HG02981 (cell line): ENCODE data around the gene RCAN1.
"Not testable (repeated sequence)": the region's sequence is repeated elsewhere in the genome, so short reads cannot be mapped to it uniquely, and the experiment has no call there.

ENCODE experiments used
- ATAC-seq: cut with Tn5 transposase; IDR thresholded peaks from one replicate; pipeline ENCODE4 v1.9.1; 2021; ENCODE audit warnings: mild to moderate bottlenecking, moderate library complexity; ENCODE audit not compliant: unreplicated experiment

Gene RCAN1

DNA sequence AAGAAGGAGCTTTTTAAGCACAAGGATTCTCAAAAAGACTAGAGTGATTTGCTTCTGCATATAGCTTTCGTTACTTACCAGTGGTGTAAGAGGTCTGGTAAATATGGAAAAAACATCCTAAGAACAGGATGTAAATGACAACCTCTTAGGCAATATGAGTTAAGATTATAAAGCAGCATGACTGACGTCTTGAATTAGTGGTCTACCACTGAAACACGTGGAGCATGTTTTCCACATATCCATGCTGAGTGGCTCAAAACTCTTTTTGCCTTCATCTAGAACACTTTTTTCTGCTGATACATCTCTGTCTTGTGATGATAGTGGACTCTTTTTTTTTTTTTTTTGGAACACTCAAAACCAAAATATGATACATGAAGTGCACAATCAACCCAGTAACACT is 44.6 kb downstream of the RCAN1 start:
- ATAC-seq, result no peak

DNA sequence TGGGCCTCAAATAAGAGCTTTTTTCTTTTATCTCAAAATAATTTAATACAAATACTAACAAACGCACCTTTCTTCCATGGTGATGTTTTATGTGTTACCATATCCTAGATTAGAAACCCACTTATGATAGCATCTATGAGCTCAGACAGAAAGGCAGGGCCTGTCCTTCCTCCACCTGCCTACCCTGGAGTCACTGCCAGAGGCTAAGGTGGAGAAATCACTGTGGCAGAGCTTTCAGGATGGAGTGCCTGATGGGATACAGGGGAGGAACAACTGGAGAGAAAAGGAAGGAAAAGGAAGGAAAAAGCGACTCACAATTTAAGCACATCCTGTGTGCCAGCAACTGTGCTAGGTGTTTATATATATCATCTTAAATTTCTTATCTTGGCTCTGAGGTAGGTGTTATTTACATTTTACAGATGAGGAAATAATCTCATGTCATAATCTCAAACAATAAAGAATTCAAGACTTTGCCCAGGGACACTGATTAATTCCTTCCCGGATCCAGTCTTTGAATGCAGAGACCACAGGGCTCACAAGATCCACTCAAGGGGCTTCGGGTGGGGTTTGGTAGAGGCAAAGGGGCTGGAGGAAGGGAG is 45.4 kb downstream of the RCAN1 start:
- no peak for ATAC-seq

DNA sequence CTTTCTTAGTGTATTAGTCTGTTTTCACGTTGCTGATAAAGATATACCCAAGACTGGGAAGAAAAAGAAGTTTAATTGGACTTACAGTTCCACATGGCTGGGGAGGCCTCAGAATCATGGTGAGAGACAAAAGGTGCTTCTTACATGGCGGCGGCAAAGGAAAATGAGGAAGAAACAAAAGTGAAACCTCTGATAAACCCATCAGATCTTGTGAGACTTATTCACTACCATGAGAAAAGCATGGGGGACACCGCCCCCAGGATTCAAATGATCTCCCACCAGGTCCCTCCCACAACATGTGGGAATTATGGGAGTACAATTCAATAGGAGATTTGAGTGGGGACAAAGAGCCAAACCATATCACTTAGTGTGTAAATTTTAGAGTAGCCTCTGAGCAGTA is 46.1 kb downstream of the RCAN1 start:
- ATAC-seq, result not testable (repeated sequence)

DNA sequence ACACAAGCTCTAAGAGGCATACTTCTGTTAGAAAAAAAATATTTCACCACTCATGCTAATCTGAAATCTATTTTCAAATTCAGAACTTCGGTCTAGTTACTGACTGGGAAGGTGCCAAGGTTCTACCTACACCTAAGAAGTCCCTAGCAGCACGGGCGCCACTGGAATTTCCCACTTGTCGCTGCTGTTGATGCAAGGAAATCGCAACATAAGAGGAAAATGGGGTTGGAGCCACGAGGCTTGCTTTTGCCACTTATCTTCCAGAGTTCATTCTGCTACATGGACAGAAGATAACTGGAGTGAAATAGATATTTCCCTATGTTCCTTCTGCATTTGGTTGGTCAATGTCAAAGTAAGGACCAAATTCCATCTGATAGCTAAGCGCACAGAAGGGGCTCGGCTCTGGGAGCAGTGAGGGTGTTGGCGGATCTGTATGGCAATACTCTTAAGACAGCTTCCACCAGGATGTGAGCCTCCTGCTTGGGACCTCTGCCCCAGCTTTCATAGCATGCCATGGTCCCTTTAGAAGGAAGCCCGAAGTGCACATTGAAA is 47.2 kb downstream of the RCAN1 start:
- no peak for ATAC-seq

DNA sequence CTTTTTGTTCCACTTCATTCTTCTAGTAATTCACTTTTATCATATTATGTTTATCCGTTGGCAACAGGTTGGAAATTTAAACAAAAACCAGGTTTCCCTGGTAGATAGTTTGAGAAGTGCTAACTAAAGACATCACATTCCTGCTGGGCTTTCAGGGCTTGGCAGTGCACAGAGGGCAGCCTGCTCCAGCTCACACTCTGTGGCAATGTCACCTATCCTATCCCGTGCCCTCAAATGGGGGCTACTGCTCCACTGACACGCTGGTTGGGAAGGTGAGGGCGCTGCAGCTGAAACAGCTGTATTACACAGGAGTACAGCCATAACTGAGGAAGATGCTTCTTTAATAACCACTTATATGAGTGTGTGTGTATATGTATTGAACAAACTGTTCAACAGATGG is 49.7 kb downstream of the RCAN1 start:
- ATAC-seq, result no peak

DNA sequence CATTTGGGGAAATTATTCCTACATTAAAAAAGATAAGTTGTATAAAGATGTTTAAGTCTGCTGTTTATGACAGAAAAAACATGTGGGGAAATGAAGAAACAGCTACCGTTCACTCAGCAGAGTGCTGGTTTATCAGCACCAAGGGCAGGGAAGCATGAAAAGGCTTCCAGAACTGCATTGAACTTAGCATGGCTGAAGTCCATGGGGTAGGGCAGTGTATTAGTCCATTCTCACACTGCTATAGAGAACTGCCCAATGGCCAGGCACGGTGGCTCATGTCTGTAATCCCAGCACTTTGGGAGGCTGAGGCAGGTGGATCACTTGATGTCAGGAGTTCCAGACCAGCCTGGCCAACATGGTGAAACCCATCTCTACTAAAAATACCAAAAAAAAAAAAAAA is 51.5 kb downstream of the RCAN1 start:
- ATAC-seq, result not testable (repeated sequence)

DNA sequence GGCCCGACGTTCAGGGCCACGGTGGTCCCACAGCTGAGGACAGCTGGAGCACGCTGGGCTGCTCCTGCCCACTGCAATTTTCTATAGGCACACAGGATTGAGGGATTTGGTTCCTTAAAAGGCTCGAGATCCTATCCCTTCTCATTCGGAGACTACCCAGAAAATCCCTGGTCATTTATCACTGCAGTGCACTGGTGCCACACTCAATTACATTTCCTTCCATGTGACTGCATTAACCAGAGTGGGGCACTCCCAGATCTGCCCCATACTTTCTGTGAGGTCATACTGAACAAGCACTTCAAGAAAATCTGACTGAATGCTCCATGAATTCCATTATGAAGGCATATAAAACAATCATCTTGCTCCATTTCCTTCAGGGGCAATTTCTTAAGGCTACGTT is 53.1 kb downstream of the RCAN1 start:
- no peak for ATAC-seq

DNA sequence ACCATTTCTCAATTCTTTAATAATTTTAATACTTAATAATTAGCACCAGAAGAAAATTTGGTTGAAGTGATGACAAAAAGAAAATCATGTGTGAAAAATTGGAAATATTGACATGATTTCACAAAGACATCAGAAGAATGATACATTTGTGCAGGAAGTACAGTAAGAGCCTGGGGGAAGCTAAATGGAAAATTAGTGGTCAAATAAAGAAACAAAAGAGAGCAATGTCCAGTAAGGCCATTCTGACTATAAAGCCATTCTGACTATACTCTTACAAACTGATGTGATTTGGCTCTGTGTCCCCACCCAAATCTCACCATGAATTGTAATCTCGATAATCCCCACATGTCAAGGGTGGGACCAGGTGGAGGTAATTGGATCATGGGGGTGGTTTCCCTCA is 54.3 kb downstream of the RCAN1 start:
- no peak for ATAC-seq

DNA sequence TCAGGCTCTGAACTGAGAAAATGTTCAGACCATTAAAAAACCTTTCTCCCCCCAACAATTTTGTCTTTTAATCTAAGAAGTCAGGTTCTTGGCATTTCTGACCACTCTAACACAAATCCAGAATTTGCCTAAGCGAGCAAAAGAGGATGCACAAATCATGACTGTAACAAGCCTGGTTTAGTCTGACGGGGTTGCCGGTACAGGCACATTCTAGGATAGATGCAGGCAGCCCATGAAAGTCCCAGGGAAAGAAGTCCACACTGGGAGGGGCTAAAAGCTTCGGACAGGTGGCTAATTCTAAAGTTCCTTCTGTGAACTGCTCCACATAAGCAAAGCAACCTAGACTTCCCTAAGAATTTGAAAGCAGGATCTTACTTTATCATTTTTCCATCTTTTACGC is 54.9 kb downstream of the RCAN1 start:
- no peak for ATAC-seq

DNA sequence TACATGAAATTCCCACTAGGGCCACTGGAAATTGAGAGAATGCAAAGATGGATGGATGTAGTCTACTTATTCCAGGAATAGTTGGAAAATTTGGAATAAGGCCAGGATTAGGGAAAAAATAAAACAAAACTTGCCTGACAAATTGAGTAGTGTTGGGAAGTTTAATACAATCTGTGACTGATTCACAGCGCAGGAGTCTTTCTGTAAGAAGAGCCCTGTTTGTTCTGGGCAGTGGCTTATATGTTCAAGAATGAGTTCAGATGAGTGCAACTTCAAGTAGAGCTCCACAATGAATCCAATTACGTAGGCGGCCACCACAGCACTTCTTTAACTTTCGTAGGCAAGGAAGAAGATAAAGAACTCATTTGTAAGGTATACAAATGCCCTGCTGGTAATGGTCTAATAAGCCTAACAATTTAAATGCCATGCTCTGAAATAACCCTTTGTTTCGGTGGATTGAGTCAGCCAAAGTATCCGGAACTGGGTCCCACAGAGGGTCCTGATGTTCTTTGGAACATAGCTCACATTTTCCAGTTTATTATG is 55.8 kb downstream of the RCAN1 start:
- ATAC-seq, result no peak

DNA sequence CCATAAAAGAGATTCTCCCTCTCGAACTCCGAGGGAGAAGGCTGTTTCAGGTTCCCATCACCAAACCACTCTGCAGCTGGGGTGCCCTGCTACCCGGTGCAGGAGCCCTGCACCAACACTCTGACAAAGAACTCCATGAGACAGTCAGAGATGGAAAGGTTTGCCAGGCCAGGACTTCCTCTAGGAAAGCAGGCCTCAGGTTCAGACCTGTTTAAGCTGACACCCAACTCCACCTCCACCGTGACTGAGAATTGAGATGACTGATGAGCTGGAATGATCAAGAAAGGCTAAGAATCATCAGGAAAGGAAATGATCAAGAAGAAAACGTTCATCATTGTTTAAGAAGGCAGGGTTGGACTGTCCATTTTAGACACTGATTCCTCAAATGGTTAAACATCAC is 56.7 kb downstream of the RCAN1 start:
- ATAC-seq, result no peak

DNA sequence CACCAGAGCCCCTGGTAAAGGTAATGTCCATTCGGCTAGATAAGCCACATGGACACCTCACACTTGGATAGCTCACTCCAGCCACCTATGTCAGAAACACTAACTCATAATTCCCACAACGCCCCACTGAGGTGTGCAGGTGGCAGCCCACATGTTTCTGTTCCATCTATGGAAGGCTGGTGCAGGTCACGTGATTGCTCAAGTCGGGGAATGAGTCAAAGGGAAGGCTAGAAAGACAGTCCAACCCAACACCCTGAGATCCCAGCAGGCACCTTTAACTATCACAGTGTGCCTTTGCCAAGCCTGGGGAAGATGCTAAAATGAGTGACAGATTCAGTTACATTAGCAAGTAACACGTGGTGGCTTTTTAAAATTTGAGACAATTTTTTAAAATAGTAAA is 57.7 kb downstream of the RCAN1 start:
- ATAC-seq, result no peak

DNA sequence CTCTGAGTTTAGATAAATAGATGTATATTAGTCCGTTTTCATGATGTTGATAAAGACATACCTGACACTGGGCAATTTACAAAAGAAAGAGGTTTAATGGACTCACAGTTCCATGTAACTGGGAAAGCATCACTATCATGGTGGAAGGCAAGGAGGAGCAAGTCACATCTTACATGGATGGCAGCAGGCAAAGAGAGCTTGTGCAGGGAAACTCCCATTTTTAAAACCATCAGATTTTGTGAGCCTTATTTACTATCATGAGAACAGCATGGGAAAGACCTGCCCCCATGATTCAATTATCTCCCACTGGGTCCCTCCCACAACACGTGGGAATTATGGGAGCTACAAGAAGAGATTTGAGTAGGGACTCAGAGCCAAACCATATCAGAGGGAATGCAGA is 60.2 kb downstream of the RCAN1 start:
- ATAC-seq, result not testable (repeated sequence)

DNA sequence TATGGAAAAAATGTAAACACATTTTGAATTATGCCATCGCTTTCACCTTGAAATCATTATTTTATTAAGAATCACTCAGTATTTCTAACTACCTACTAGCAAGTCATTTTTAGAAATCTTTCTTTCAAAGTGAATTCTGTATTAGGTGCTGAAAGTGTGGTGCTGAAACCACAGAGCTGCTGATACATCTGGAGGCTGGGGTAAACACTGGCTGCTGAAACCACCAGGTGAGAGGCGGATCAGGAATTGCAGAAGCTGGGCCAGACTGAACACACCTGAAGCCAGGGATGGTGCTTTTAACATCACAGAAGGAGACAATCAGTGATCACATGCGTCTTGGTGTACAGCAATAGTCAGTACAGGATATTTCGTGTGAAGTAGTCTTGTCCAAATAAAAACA is 60.7 kb downstream of the RCAN1 start:
- ATAC-seq, result no peak

DNA sequence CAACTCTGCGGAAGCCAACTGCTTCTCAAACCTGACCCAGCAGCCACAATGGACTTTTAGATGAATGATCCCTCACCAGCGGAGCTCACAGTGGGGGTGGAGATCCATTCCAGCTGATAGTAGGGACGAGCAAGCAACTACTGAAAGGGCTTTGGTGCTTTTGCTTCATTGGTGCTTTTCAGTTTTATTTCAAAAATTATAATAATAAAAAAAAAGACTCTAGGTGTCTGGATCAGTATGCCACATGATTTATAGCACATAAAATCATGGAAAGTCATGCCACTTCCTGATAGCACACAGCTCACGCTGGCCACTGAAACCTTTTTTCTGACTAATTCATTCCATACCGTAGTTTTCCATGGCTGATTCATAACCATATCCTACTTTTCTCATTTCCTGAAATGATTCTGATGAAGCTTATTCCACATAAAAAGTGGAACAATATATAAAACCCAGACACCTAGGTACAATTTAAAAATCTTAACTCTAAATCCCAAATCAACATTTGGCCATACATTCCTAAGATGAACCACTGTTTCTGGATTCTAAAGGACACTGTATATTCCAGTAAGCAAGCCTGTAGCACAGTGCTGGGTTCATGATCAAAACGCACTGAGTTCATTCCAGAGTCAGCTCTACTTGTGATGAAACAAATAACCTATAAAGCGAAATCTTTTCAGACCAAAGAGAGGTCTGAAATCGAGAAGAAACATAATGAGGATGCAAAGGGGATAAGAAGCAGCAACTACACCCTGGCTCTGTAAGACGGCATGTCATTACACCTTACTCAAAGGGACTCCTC is 61.6 kb downstream of the RCAN1 start:
- ATAC-seq, result no peak

DNA sequence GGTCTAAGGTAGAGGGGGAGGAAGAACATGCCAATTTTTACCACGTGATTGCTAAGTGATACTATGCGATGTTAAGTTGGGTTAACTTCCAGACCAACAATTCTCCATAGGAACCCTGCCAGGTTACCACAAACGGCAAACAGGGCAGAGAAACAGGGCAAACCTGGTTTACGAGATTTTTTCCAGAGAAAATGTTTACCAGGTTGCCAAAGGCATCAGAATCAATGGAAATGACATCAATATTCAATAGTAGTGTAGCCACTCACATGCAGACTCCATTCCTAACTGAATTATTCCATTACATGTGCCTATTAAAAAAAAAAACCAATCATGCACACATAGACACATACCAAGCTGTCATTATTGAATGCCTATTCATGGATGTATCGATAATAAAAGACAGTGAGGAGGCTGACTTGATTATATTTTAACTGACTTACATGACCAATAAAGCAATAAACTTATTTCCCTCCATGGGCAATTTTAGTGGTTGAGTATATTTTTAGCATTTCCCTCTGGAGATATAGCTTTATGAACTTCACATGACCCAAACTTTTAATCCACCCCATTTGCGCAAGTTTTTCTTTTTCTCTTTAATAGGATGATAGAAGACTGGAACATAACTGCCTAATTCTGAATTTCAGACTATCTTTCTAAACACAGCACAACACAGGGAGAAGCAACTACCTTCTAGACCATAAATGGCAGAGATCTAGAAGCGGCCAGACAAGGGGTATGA is 62.4 kb downstream of the RCAN1 start:
- no peak for ATAC-seq

DNA sequence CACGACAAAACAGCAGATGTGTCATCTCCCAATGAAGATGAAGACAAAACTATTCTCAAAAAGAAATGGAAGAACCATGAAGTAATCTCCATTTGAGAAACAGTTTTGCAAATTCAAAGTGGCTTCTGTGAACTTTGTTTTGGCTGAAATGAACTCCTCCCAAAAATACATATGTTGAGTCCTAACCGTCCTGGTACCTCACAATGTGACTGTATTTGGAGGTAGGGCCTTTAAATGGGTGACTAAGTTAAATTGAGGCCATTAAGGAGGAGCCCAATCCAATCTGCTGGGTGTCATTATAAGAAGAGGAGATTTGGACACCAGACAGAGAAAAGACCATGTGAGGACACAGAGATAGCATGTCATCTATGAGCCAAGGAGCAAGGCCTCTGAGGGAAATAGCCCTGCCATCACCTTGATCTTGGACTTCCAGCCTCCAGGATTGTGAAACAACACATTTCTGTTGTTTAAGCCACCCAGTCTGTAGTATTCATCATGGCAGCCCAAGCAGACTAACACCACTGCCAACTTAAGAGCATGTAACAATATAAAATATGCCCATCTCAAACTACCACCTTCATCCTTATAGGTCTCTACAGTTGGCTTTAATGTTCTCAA is 64.6 kb downstream of the RCAN1 start:
- no peak for ATAC-seq

DNA sequence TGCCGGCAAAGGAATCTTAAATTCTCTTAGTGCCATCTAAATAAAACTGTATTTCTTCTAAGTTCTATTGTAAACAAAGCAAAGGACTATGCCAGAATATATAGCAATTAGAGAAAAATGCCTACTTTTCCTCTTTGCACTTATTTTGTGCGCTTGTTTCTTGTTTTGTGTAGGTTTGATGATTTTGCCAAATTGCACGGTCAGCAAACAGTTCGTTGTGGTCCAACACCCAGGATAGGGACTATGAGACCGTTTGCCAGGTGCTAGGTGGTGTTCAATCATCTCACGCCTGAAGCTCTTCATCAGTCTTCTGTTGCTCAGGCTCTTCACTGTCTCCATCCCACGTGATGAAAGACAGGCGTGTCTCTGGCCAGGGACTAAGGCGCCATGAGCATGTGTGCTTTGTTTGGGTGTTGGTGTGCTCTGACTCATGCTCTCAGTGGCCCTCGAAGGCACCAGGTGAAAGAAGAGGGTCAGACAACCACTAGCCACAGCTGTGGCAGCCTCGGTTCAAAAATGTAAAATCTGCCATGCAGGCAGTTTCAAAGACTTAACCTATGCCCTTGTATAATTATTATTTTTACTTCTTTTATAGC is 66.0 kb downstream of the RCAN1 start:
- ATAC-seq, result no peak

DNA sequence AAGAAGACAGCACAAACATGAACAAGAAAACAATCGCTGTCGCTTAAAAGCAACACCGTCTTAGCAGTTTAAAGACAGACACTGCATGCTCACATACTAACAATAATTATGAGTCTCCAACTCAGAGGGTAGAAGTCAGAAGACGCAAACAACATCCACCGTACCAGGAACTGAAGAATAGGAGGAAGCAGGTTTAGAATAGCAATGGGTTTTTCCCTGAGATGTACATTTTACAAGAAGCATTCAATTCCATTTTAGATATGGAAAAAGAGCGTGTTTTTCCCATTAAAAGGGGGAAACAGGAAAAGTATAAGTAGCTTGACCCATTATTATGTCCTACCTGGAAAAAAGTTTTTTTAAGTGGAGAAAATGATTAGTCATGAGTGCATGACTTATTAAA is 68.4 kb downstream of the RCAN1 start:
- ATAC-seq, result no peak

DNA sequence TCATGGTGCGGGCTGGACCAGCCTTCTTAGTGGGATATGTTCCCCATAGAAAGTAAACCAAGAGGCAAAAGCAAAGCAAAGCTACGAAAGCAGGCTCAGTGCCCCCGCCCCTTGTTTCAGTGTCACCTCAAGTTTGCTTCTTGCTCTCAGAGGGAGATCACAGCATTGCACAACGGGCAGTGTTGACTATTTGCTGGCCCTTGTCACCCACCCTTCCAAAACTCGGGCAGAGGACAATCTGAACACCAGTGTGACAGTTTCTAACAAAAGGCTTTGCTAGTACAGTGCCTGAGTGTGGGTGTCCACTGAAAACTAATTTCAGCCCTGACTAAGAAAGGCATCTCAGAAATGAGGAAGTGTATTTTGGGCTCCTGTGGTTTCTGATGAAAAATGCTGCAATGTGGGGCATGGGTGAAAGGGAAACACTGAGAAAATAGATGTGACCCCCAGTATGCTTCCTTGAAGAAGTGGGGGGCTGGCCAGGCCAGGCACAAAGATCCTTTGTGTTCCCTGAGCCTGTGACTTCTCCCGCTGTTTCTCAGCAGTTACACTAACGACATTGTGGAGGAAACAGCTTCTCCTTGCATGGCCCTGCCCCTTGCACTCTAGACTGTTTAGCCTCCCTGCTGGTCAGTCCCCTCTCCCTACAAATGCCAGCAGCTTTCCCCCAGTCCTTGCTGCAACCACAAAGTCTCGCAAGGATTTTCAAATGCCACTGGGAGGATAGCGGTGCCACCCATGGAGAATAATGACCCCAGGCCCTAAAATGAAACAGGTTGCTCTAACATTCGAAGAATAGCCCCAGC is 69.6 kb downstream of the RCAN1 start:
- ATAC-seq, result peak; percentile 81
